ENCODE data around the gene AQP12B.

DNA sequence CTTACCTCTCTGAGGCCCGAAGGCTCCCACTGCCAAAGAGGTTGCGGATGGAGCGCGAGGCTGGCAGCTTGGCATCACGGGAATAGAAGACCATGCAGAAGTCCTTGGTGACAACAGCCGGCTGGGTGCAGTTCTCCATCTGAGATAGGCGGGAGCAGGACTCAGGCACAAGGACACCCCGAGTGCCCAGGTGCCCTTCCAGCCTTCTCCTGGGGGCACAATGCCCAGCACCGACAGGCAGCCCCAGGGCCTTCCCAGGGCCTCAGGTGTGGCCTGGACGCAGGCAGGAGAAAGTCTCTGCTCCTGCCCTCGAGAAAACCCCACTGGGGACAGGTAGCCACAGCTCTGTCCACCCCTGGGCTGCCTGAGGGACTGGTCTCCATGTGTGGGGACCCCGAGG, 42.6 kb upstream of the AQP12B start:
- TF ChIP-seq, protein P1, sequence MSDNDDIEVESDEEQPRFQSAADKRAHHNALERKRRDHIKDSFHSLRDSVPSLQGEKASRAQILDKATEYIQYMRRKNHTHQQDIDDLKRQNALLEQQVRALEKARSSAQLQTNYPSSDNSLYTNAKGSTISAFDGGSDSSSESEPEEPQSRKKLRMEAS (IDR thresholded peaks at IDR 0.05; ENCODE audit: low read depth, low read length) = no peak
- TF ChIP-seq, protein P2, sequence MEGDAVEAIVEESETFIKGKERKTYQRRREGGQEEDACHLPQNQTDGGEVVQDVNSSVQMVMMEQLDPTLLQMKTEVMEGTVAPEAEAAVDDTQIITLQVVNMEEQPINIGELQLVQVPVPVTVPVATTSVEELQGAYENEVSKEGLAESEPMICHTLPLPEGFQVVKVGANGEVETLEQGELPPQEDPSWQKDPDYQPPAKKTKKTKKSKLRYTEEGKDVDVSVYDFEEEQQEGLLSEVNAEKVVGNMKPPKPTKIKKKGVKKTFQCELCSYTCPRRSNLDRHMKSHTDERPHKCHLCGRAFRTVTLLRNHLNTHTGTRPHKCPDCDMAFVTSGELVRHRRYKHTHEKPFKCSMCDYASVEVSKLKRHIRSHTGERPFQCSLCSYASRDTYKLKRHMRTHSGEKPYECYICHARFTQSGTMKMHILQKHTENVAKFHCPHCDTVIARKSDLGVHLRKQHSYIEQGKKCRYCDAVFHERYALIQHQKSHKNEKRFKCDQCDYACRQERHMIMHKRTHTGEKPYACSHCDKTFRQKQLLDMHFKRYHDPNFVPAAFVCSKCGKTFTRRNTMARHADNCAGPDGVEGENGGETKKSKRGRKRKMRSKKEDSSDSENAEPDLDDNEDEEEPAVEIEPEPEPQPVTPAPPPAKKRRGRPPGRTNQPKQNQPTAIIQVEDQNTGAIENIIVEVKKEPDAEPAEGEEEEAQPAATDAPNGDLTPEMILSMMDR (IDR thresholded peaks at IDR 0.05; ENCODE audit: low read depth, low read length) = no peak
- TF ChIP-seq MYC (IDR thresholded peaks at IDR 0.05; ENCODE audit: low read depth, low read length) = no peak

Data from NB4 (cell line).